Sciatic nerve (tissue), 2 donors: ENCODE data around the gene COL20A1. TPM values are rescaled to one million over a fixed set of nuclear protein-coding genes. Genes with fewer than 3 reads are reported as not detected.

Experiments used
- ATAC-seq: fragments of 200-7000 bp; cut with Tn5 transposase; one replicate; pipeline ENCODE4 v1.9.1; 2020; ENCODE audit warnings: mild to moderate bottlenecking, moderate library complexity
- DNase-seq: peaks from one replicate; pipeline ENCODE4 v3.0.0-alpha.2; 2020; ENCODE audit warnings: low spot score
- intact Hi-C: fragments of 100-400 bp; cut with DNase I; formaldehyde crosslinking; loops from one replicate; pipeline ENCODE4 v1.14.2; 2022
- total RNA-seq: library from RNA; stranded (reverse); fragmentation: NEBNext Ultra II Directional; extraction: Animal tissue kit (Norgen Biotek cat#: 25700); gene quantifications from one replicate; pipeline ENCODE4 v1.2.1, GENCODE V29; 2021
- donor health status: DM: no; HTN: no; CAD: no.
- donor health status: DM: no; HTN: no; CAD: no.

COL20A1 gene
- total RNA-seq, 1 donor from 2014 or later = 0.22 TPM

GRCh38 chr20:63351326-63351700, 58.3 kb downstream of the COL20A1 start:
- ATAC-seq = no peak
- intact Hi-C loops = no loop called here
- DNase-seq = no peak

DNA sequence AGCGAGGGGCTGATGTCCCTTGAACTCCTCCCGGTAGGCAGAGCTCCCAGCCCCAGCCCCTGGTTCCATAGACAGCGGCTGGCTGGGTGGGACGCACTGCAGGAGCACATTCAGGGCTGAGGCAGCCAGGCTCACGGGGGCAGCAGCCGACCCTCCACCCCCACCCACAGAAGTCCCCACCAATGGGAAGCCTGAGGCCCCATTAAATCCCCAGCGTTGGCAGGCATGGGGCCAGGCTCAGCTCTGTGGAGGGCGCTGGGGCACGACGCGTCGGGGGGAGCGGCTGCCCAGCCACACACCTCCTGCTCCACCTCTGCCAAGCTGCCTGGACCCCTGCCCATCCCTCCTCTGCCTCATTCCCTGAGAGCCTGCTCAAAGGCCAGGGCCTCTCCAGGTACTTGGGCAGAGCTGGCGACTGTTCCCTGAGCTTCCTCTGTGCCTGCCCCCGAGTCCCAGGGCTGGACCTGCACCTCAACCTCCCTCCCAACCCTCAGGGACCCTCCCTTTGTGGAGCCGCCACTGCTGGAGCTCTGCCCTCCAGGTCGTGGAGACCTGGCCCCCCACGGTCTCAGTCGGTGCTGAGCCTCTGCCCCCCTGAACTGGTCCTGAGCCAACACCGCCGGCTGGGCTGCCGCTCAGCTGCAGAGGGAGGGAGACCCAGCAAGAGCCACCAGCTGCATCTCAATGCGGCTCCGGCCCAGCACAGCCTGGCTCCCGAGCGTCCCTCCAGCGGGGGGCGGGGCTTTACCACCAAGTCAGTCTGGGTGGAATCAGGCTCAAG, 59.0 kb downstream of the COL20A1 start:
- DNase-seq (no peak), ATAC-seq (no peak)
- intact Hi-C loops = no loop called here

DNA sequence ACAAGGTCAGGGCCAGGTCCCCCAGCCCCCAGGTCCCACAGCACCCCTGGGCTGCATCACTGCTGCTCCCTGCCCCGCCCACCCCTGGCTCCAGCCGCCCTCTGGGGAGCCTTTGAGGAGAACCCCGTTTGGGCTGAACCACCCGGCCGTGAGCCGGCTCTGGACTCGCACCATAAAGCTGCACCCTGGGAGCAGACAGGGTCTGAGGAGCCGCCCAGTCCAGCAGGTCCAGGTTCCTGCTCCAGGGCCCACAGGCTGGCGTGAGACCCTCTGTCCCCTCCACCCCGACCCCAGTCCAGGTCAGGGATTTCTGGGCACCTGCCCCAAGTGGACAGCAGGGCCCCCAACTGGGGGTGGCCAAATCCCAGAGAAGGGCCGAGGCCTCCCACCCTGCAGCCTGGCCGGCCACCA, 59.8 kb downstream of the COL20A1 start:
- intact Hi-C loops = no loop called here
- no peak for DNase-seq
- peak; percentile 8 for ATAC-seq

- DNase-seq (no peak), ATAC-seq (no peak)
- intact Hi-C loops = no loop called here
These were observed 61.8 kb downstream of the COL20A1 start for GRCh38 chr20:63354636-63355350.

DNA sequence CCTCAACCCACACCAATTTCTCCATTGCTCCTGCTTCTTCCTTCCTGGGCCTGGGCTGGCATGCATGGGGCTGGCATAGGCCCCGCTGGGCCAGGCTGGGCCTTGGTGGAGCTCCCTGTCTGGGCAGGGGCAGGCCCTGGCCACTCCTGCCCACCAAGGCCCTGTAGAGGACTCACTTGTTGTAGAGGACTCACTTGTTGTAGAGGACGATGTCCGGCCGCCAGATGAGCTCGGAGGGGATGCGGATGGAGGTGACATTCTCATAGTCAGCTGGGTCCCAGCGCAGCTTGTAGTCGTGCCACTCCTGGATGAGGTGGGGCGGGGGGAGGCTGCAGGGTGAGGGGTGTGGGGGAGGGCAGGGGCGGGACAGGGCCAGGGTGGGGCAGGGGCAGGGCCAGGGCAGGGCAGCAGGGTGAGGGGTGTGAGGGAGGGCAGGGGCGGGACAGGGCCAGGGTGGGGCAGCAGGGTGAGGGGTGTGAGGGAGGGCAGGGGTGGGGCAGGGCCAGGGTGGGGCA, 62.9 kb downstream of the COL20A1 start:
- ATAC-seq (no peak), DNase-seq (no peak)
- intact Hi-C loops = no loop called here

- no peak for DNase-seq
- no peak for ATAC-seq
- intact Hi-C loops = no loop called here
These were observed 63.5 kb downstream of the COL20A1 start for GRCh38 chr20:63356511-63356910.

- intact Hi-C loops = no loop called here
- no peak for ATAC-seq
- DNase-seq = no peak
These were observed 64.2 kb downstream of the COL20A1 start for GRCh38 chr20:63356931-63357879.

DNA sequence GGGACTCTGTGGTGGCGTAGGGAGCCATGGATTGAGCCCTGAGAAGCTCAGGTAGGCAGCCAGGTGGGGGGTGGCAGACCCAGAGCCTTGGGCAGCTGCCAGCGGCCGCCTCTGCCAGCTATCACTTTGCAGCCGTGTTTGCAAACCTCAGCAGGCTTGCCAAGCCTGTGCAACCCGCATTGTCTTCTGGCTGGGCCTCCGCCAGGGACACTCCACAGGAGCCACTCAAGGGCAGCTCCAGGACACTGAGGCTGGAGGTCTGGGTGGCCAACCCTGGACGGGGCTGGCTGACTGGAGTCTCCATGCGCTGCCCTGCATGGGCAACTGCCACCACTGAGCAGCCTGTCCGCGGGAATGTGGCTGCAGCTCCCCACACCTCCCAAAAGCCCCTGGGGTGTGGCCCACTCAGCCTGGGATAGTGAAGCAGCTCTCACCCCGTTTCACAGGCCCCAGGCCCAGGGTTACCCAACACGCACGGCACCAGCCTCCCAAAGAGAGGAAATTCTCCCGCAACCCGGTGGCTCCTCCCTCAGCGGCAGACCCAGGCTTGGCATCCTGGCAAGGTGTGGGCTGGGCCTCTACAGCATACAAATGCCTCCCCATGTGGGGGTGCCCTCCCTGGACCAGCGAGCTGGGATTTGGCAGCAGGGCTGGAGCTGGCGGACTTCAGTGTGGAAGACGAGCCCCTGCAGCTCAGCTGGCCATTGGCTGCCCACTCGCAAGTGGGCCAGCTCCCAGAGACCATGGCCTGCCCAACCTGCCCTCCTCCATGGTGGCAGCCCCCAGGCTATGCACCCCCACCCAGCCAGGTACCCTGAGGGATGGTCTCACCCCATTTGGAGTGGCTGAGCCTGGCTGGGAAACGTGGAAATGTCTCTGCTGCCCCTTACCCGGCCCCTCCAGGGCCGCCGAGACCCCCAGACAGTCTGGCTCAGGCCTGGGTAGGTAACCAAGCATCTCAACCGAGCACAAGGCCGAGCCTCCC, 65.2 kb downstream of the COL20A1 start:
- DNase-seq = no peak
- intact Hi-C loops = no loop called here
- no peak for ATAC-seq

- ATAC-seq (no peak), DNase-seq (no peak)
- intact Hi-C loops = no loop called here
These were observed 66.4 kb downstream of the COL20A1 start for GRCh38 chr20:63359164-63359934.

- DNase-seq (no peak), ATAC-seq (no peak)
- intact Hi-C loops = no loop called here
These were observed 67.2 kb downstream of the COL20A1 start for GRCh38 chr20:63359937-63360849.

DNA sequence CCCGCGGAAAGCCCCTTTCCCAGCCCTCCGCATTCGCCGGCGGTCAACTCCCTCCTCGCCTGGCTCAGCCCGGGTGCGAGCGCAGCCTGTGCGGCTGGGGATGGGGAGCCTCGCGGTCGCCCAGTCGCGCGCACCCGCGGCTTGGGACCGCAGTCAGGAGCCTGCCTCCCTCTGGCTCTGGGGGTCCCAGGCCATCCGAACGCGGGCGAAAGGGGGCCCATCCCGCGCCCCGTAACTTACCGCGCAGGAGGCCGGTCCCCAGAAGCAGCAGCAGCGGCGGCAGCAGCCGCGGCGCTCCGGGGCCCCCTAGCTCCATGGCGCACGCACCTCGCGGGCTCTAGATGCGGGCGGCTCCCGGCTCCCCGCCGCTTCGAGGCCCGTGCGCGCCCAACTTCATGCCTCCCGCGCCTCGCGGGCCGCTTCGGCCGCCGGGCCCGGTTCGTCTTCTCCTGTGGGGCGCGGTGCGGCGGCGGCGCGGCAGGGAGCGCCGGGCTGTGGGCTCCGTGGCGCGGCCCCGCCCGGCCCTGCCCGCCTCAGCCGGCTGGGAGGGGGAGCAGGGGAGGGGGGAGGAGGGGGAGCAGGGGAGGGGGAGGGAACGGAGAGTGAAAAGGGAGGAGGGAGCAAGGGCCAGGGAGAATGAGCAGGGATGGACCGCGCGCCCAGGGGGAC, 68.0 kb downstream of the COL20A1 start, which contains the start of gene CHRNA4:
Gene CHRNA4, minus strand, starts transcription at position 500 of the 669 bp plus-strand sequence. Its CDS starts 184 bp downstream, at position 316.
- ATAC-seq (no peak), DNase-seq (no peak)
- intact Hi-C loops = no loop called here

GRCh38 chr20:63361519-63362435, 68.8 kb downstream of the COL20A1 start:
- no peak for DNase-seq
- intact Hi-C loops = no loop called here
- ATAC-seq = no peak

DNA sequence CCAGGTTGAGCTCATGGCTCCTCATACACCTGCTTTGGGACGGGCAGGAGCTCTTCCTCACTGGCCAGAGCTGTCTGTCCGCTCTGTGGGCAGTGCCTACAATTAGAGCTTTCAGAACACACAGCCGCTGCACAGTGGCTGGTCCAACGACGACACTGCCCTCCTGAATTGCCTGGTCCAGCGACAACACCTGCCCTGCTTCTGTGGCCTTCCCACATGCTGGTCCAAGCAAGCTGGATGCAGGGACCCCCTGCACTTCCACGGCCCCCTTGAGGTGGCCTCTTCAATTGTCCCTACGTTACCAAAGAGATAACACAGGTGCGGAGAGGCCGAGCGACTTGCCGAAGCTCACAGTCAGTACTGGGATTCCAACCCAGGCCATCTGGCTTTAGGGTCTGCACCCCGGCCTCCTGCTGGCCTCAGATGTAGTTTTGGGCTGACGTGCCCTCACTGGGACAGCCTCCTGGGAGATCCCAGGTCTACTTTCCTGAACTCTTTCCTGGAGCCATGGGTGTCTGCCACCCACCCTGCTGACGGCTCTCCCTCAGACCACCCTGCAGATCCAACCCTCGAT, 69.5 kb downstream of the COL20A1 start:
- intact Hi-C loops = no loop called here
- DNase-seq (no peak), ATAC-seq (no peak)
